NCI-H748 (cell line): ENCODE data around the gene P3H4.
"Not testable (repeated sequence)": the region's sequence is repeated elsewhere in the genome, so short reads cannot be mapped to it uniquely, and the experiment has no call there.

Experiments used
- DNase-seq: peaks from one replicate; lab custom pipeline; 2025; ENCODE audit not compliant: unreplicated experiment; lab: John Stamatoyannopoulos, UW

Gene P3H4

GRCh38 chr17:41794540-41794975, 17.2 kb downstream of the P3H4 start:
- DNase-seq, result no peak

DNA sequence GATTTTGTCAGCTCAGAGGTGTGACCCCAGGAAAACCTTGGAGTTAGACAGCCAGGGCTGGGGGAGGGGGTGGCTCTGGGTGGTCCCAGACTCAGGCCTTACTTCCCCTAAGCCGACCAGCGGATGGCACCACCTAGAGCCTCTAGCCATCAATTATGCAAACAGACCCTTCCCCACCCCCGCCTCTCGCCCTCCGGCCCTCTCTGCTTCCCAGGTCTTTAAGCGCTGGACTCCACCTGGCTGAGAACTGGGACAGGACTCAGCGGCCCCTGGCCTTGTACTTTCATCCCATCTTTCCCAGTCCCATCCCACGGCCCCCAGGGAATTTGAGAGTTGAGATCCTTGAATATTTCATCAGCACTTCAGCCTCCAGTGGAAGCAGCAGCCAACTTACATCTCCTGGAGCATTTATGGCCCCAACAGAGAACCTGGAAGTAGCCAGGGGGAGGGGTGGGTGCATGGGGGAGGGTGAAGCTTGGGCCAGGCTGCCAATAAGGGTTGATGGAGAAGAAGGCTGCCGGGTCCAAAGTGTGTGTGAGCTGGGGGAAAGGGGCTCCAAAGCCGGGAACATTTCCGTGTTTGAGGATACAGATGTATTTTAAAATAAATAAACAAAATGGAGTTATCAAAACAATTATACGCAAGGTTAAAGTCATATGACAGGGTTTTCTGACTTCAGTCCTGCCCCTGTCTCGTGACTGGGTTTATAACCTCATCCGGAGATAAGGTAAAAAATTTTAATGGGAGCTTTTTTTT, 17.8 kb downstream of the P3H4 start:
- DNase-seq, result no peak

DNA sequence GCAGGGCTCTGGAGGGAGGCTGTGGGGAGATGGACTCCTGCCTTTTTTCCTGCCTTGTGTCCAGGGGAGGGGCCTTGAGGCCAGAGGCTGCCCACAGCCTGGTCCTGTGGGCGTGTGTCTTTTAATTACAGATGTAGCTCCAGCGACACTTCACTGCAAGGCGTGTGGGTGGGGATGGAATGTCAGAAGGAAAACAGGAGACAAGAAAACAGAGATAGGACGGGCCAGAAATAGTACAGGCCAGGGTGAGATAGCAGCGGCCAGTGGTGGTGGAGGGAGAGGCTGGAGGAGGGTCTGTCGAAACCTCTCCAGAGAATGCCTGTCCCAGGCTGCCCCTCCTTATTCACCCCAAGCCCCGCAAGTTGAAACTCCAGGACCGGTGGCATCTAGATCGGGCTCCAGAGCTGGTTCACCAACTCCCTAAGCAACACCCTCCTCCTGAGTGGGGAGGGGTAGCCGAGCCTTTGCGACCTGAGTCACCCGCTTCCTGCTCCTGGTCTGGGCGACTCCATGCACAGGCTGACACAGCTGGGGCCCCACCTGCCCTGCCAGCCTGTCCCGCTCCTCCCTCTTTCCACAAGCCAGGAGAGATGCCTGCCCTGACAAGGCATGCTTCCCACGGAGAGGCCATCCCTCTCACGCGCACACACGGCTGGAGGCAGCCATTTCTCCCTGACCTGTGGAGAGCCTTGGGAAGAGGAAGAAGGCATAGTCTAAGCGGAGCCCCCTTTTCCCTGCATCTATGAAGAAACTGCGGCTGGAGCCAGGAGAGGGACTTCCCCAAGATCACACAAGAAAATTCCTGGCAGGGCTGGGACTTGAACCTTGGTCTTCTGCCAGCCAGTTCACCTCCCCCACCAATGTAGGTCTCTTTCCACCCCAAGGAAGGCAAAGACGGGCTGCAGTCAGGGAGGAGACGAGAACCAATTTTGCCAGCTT, 18.6 kb downstream of the P3H4 start:
- DNase-seq, result no peak

DNA sequence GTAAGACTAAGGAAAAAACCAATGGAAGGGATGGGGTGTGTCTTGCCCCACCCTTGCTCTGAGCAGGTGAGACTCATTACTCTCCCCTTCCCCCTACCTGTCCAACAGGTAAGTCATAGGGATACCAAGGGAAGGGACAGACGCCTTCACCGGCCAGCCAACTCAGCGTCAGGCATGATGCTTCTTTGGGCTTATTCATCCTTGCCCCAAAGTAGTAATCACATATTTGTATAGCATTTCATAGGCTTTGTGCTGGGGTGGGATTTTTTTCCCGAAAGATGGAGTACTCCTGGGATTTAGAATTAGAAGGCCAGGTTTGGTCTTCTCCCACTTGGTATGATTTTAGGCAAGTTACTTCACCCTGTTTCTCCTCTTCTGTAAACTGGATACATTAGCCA, 24.7 kb downstream of the P3H4 start:
- no peak for DNase-seq

DNA sequence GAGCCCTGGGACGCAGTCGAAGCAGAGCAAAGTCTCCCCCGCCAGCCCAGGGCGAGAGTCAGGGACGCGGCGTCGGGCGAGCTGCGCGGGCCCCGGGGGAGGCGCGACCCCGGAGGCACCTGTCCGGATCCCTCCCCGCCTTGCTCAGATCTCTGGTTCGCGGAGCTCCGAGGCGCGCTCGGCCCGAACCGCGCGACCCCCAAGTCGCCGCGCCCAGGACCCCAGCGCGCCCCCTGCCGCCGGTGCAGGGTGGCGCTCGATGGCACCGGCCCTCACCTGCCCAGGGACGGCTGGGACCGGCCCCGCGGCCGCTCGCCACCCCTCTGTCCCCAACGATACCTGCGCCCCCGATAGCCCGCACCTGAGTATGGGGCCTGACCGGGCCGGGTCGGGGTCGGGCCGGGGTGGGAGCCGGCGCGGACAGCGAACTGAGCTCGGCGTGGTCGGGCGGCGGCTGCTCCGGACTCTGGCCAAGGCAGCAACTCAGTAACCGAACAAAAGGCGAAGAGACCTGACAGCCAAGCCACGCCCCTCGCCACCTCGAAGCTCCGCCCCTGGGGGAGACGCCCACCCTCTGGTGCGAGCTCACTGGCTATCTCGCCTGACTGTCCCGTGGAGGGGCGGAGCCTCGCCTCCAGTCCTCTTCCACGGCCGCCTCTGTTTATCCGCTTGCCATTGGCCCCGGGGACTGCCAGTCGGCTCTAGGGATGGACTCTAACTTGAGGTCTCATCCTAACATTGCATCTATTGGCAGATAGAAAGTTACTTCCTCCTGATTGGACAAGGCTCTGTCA, 25.3 kb downstream of the P3H4 start, which contains the start of gene JUP:
JUP (minus strand) TSS at position 485 of the 794 bp plus-strand sequence. CDS start 14,857 bp downstream, outside the sequence.
- peak; percentile 100 for DNase-seq

DNA sequence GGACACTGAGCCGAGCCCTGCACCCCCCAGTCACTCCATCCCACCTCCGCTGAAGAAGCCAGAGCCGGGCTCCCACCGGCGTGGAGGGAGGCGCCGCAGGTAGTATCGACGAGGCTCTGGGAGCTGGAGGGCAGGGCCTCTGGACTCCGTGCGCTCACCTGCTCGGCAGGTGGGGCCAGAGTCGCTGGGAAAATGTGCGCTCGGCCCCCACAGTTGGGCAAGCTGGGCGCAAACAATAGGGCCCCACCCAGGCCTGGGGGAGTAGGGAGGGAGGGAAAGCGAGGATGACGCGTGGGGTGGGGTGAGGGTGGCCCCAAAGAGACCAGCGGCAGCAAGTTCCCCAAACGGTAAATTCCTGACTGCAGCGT, 25.9 kb downstream of the P3H4 start:
- peak; percentile 83 for DNase-seq

DNA sequence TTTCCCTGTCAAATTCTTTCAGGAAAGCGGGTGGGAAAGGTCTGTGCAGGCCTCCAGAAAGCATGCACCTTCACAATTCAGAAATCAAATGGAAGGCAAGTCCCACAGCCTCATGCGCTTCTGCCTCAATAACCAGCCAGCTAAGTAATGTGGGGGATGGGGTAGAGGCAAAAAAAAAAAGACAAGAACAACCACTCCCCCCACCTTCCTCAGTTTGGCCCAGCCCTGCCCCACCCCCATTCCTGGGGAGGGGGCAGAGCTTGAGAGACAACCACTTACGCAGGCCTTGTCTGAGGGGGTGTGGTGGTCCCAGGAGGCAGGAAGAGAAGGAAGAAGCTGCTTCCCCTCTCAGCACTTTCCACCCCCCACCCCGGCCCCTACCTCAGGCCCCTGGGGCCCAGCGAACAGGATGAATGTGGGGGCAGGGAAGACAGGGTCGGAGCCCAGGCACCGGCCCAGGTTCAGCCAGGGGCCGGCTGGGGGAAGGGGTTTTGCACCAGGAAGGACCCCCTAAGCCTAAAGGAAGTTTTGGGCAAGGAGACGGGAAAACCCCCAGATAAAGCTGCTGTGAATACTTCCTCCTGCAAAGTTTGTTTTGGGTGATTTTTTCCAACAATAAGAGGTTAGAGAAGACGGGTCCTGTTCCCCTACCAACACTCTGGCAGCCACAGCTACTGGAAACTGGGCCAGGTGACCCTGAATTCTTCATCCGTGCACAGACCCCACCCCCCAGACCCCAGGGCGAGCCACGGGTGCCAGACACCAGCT, 26.5 kb downstream of the P3H4 start:
- DNase-seq, result no peak

DNA sequence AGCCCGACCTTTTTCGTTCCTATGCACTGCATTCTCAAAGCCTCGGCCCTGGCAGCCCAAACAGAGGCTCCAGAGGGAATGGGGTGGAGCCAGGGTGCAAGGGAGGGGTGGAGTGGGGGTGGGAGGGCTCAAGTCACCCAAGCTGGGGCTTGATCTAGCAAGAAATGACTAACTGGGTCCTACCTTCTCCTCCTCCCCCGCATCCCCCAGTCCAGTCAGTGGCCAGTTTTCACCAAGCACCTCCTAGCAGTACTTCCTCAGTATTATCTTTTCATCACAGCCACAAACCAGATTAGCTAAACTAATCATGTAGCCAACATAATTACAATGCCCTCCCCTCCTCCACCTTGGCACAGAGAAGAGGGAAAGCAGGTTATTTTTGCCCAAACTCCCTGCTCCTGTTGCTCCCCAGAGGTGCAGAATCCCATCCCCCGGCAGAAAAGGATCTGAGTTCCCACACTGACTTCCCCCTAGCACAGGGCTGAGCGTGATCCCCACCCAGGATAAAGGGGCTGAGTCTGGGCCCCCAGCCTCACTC, 27.5 kb downstream of the P3H4 start:
- no peak for DNase-seq

- no peak for DNase-seq
Observed at GRCh38 chr17:41782142-41782541, 29.6 kb downstream of the P3H4 start.

DNA sequence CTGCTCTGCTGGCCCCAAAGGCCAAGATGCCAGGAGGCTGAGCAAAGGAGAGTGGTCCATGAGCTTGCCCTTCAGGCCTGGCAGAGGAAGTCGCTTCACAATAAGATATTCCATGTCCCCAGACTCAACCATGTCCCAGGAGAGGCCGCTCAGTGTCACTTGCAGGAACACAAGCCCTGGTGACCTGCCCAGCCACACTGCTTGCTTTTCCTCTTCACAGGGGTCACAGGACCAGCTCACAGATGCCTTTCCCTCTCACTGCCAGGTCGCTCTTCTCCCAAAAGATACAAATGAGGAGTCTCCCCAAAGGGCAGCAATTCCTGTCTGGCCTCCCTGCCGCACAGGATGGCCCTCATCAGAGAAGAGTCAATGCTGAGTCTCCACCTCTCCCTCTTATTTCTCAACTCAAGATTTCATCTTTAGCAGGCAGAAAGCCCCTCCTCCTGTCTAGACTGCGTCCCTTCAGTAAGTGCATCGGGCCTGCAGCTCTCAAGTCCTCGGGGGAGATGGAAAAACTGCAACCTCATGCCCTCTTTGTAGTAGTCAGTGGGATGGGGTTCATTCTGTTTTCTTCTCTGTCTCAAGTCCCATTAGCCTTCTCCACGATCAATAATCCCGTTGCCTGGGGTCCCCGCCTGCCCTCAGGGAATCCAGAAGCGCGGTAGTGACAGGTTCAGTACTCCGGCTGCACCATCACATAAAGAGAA, 30.2 kb downstream of the P3H4 start:
- no peak for DNase-seq

GRCh38 chr17:41779954-41780353, 31.8 kb downstream of the P3H4 start:
- DNase-seq, result no peak

GRCh38 chr17:41777574-41778188, 34.1 kb downstream of the P3H4 start:
- DNase-seq, result peak; percentile 74

GRCh38 chr17:41777157-41777573, 34.6 kb downstream of the P3H4 start:
- DNase-seq, result no peak

GRCh38 chr17:41776262-41776900, 35.4 kb downstream of the P3H4 start:
- not testable (repeated sequence) for DNase-seq

- DNase-seq, result peak; percentile 7
Observed at GRCh38 chr17:41775394-41776226, 36.1 kb downstream of the P3H4 start.

DNA sequence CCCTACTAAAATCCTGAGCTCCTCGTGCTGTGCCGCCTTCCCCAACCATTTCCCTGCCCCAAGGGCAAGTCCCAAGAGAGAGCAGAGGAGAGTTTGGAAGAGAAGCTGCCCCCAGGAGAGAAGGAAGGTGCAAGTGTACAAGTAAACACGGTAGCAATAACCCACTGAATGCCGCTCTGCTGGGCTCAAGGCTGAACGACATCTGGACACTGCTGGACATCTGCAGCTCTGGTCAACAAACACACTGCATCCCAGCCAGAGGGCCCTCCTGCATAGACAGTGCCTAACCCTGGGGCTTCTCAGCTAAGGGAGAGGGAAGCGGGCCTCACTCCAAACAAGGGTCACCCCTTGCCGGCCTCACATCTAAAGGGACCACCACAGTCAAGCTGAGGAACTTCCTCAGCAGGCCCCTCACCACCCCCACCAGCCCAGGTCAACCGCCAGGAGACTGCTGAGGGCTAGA, 38.0 kb downstream of the P3H4 start:
- DNase-seq, result no peak

- DNase-seq, result no peak
Observed at GRCh38 chr17:41773190-41773588, 38.6 kb downstream of the P3H4 start.
